NCI-H524 (cell line): ENCODE data around the gene TNS1.
A peak's percentile ranks its signal among the peaks of the same experiment; 100 is the strongest.

Experiments
- DNase-seq, 2 experiments: peaks; one replicate each; lab custom pipeline; 2025; lab: John Stamatoyannopoulos, UW

TNS1 gene

DNA sequence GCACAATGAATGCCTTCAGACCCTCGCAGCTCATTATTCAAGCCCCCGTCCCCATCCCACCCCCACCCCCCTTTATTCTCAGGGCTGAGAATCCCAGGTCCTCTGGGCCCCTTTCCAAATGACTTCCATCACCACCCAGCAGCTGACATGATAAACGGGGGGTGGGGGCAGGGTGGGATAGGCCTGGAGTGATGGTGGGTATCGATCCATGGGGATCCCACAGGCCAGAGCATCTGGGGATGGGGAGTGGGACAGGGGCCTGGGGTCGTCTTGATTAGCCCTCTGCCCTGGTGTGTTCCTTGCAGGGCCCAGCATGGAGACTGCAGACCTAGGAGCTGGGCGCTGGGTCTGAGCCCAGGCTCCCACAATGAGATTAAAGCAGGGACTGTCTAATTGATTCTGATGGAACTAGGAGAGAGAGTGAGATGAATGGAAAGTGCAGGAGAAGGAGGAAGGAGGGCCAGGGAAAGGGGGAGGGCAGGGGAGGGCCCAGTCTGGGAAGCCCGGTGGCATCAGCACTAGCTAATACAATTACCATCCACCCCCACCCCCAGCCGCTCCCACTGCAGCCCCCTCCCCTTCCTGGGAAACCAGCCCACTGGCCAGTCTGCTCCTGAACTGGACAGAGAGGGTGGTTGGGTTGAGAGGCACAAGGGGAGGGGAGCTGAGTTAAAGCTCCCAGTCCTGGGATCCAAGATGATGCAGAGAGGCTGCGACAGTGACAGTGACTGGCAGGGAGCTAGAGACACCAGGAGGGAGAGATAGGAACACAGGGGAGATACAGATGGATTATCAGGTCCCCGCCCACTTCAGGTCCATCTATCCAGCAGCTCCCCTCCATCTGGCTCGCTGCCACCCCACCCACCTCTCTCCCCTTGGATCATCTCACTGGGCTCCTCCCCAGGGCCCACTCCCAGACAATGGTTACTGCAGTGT is 13.1 kb upstream of the TNS1 start:
- DNase-seq: peak in 1 of 2 experiments; percentile 57

DNA sequence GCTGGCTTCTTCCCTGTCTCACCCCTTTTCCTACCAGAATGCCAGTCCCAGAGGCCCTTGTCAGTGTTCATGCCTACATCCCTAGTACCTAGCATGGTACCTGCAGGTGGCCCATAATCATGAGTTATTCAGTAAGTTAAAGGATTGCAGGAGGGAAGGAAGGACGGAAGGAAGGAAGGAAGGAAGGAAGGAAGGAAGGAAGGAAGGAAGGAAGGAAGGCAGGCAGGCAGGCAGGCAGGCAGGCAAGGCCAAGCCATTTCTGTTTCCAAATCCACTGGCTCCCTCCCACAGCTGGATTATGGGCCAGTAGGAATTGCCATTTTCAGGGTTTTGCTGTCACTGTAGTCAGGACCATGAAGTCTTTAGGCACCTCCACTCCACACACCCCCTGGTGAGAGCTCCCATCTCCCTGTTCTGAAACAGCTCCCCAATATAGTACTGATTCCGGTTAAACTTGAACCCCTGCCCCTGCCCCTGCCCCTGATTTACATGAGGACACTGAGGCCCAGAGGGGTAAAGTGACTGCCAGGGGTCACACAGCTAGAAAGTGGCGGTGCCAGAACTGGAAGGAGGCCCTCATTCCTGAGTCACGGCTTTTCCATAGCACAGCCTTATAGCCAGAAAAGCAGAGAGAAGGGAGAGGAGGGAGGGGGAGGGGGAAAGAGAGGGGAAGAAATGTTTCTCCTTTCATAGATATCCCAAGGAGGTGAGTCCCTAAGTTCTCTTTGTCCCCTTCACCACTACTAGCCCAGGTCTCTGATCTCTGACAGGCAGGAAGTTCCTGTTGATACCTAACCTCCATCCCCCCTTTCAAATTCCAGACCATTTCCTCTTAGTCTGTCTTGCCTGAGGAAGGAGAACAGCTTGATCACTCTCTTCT is 12.2 kb upstream of the TNS1 start:
- DNase-seq: no peak

DNA sequence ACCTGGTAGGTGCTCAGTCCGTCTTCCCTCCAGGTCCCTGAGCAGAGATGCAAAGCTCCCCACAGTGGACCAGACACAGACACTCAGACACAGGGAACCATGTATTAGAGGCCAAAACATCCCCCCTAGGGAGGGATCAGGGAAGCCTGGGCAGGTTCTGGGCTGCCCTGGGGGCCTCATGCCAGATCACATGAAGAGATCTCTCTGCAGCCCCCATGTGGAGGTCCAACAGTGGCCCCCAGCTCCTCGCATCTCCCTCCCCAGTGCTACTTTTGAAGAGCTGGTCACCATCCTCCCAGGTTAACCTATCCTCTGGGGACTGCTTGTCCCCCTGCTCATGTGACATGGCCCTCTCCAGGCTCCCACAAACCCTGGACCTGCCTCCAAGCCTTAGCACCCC is 10.5 kb upstream of the TNS1 start:
- no peak for DNase-seq

DNA sequence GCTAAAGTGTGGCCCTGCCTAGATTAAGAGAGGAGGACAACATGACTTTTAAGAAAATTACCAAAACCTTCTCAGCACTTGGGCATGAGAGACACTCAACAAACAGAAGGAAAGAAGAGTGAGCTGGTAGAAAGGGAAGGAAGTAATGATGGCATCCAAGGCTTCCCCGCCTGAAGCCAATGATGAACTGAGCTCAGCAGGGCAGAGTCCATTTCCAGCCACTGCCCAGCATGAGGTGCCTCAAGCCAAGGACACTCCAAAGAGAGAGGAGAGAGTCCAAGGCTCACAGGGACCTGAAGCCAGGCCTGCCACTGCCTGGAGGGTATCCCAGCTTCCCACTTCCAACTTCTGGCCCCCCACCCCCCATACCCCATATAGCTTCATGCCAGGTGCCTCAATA is 9.5 kb upstream of the TNS1 start:
- DNase-seq: no peak

DNA sequence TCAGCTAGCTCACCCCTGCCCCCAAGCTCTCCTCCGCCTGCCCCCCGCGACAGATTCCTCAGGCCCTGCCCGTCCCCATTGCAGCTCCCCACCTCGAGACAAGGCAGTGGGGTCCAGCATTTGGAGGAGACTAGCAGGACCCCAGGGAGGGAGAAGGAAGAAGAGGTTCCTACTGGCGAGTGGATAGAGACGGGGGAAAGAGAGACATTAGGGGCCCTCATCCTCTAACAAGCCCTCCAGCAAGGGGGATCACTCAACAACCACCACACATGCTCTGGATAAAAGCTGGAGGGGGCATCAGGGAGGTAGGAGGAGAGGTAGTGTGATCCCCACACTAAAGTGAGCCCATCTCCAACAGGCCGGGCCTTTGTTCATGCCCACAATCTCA is 8.9 kb upstream of the TNS1 start:
- no peak for DNase-seq

DNA sequence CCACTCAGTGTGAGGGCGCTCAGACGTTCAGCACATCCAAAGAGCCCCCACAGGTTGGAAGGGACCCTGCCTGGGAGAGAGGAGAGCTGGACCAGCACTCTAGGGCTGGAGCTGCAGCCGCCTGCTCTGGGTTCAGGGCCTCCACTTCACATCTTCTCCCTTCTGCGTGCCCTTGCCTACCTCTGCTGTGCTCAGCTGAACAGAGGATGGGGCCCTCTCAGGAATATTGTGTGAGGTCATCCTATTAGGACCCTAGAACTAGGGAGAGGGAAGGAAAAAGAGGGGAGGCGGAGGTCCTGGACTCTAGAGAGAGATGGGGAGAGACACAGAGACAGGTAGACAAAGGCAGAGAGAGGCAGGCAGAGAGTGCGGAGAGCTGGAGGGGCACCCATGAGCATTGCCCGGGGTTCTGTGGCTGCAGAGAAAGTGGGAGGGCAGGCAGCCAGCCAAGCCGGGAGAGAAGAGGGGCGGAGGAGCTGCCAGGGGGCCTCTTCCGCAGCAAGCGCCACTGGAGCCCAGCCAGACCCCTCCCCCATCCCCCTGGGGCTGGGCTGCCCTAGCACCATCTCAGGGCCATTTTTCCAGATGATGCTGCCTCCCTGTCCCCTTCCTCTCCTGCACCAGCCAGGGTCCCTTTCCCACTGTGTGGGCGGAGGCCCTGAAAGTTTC is 8.3 kb upstream of the TNS1 start:
- peak in 1 of 2 experiments; percentile 2 for DNase-seq

DNA sequence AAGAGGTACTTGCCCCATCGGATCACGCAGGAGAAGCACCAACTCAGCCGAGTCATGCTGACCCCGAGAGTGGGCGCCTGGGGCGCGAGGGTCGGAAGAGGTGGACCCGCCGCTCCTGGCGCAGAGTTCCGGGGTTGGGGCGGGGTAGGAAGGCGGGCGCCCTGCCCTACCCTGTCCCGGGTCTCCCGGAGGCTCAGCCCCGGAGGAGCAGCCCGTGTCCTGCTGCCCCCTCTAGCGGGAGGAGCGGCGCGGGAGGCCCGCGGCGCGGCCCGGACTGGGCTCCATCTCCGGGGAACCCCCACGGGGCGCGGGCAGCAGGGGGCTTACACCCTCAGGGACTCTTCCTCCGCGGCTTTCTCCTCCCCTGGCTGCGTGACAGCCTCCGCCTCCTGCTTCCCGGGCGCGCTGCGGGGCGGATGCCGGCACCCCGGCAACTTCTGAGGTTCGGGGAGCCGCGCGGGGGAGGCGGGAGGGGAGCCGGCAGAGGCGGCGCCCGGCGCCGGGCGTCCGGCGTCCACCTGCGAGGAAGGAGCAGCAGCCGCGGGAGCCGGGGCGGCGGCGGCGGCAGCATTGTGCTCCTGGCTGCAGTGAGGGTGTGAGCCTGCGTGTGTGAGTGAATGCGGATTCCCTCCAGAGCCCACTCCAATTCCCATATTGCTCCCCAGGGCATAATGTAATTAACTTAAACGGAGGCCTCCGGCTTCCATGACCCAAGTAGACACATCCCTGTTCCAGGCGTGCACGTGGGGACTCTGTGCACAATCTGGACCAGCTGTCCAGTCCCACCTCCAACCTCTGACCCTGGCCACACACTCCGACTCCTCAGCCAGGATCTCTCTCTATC is 7.6 kb upstream of the TNS1 start:
- peak; percentile 10 to 58 for DNase-seq

DNA sequence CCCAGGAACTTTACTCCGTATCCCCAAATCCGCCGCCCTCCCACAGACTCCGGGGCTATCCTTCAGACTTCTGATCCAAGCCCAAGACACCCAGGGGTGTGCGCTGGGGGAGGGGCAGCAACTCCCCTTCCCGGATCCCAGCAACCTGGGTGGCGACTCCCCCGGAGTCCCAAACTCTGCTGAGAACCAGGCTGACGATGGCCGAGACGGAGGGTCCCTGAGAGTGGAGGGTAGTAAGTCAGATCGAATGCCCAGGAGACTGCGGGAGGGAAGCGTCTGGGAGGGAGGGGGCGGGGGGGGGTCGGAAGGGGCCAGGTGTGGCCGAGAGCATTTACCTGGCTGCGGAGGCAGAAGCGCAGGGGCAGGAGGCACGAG is 7.0 kb upstream of the TNS1 start:
- peak in 1 of 2 experiments; percentile 2 for DNase-seq

DNA sequence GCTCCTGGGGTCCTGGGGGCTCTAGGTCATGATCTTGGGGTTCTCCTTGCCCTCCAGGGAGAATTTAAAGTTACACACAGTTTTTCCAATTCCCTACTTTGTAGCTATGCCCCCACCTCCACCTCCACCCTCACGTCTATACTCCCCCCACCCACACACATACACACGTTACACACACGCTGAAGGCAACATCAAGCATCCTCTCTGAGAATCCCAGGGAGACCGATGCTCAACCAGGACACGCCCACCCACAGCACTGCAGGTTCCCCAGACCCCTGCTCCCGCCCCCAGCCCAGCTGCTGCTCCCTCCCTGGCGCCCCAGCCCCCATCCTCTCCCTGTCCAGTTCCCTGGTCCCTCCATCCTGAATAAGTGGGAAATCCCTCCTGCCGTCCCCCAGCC is 6.4 kb upstream of the TNS1 start:
- peak in 1 of 2 experiments; percentile 15 for DNase-seq

DNA sequence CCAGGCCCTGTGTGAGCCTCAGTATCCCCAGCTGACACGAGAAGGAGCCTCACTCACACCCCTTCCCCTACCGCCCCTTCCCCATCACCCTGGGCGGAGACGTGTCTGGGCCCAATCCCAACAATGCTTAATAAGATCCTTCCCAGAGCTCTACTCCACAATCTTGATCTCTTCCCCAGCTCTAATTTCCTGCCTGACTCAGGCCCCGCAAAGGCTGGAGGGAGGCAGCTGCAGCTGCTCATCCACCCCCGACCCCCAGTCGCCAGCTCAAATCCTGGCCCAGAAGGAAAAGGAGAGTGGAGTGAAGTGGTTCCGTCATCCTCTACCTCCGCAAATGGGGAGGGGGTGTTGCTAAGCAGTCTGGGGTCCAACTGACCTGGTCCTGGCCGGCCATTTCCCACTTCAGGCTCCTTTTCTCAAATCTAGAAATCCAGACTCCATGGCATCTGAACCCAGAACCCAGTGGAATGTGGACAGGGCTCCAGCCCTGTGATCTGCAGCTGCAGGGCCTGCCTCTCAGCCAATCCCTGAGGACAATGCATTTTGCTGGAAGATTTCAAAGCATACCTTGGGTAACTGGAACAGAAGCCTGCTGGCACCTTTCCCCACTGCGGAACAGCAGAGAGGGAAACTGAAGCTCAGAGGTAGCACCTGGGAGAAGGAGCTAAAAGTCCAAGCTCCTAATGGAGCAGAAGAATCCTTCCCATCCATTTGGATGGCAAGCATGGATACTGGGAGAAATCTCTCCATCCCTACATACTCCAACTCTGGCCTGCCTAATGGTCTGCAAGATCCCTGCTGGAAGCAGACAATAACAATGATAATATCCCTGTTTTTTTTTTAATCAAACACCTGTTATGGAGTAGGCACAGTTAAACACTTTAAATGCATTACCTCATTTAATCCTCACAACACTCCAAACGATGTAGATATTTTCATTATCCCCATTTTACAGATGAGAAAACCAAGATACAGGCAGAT is 5.6 kb upstream of the TNS1 start:
- no peak for DNase-seq

DNA sequence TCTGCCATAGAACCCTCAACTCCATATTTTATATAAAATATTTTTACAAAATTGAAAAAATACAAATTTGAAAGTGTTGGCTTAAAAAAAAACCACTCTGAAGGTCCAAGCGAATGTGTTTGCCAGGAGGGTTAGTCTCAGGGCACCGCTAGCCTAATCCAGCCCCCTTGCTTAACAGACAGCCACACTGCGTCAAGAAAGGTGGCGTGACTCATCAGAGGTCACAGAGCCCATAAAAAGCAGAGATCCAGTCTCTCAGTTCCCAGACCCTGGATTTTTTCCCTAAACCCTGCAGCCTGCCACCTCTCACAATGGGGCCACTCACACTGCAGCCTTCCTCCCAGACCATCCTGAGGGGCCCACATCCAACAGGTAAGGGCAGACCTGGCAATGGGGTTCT is 3.9 kb upstream of the TNS1 start:
- no peak for DNase-seq

DNA sequence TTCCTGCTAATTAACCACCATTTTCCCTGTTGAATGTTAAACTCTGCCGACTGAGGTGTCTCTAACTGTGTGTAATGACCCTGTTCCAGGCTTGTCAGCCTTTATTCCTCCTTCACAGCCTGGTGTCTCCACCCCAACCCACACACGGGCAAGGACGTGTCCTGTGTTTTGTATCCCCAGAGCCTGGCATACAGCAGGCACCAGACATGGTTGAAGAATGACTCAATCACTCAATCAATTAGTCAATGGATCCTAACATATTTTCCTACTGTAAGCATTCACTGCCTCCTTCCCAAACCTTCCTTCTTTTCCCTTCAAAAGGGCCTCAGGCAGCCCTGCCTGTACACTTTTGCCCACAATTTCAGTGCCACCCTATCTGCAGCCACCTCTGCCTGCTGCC is 2.7 kb upstream of the TNS1 start:
- no peak for DNase-seq

DNA sequence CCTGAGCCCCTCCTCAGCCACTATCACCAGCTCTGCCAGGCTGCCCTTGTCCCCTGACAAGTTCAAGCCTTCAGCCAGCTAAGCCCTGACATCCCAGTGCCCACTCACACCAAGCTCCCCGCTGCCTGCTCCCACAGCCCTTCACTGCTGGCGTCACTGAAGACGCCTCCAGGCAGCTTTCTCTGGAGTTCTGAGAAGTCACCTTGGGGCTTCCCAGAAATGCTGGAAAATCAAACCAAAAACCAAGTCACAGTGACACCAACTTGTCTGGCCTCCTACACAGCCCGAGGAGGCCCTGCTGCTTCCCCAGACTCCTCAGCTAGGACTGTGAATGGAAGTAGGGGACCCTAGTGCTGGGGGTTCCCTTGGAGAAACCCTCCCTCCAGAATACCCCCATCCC is 2.2 kb upstream of the TNS1 start:
- DNase-seq: no peak

DNA sequence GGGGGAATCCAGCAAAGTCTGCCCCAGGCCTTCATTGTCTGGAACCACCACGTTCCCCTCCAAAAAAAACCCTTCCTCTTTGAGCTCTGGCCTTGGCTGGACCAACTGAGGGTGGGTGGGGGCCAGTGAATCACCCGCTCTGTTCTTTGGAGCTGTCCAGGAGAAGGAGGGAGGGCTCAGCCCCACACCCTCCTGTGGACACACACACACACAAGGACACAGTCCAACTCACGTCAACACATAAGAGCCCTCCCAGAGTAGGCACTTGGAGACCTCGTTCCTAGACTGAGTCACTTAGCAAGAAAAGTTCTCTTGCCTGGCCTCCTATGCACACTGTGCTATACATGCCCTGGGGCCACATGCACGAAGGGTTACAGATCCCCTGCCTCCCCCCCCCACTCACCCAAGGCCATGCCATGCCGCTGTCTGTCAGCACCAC is 1.2 kb upstream of the TNS1 start:
- DNase-seq: no peak

DNA sequence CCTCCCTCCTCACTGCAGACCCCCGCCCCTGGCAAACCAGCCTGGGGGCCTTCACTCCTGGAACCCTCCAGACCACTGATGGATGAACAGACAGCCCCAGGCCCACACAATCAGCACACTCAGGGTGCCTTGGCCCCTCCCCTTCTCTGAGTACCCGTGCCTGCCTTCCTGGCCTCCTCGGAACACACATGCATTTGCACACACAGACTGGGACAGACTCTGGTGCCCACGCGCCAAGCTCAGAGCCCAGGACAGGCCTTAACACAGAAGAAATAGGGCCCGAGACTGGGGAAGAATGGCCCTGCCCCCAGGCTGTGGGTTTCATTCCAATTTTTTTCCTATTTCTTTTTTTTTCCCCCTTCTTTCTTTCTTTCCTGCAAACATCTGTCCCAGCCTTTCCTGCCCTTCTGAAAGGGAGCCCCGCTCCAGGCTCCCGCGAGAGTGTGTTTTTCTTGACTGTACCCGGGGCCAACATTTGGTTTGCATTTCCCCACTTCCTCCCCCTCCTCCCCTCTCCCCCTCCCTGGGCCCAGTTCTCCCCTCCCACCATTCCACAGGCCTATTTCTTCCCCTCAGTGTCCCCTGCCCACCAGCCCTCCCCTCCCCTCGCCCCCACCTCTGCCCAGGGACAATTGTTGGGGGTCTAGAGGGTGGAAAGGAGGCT is 618 bp upstream of the TNS1 start:
- no peak for DNase-seq

DNA sequence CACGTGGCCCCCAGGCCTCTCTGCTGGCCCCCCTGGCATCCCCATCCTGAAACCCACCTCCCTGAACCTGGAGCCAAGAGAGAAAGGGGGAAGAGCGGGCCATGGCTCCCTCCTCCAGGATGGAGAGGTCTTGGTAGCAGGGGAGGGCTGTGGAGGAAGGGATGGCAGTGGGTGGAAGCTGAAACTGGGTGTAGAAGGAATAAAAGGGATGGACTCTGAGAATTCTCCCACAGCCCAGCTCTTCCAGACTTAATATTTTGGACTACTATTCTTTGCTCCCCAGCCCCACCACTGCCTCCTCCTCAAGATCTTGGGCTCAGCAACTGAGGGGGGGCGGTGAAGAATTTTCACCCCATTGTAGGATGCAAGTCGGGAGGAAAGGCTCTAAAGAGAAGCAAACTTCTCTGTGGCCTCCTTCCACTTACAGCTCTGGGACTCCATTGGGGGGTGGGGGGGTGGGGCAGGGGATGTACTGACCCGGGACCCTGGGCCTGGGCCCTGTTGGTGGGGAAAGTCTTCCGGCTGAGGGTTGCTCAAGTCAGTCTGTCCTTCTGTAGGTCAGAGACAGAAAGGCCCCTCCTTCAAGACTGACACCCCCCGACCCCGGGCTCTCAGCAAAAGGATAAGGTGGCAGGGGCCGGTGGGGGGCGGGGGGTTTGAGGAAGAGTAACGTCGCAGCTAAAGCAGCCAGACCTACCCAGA is 501 bp downstream of the TNS1 start:
- DNase-seq: no peak

DNA sequence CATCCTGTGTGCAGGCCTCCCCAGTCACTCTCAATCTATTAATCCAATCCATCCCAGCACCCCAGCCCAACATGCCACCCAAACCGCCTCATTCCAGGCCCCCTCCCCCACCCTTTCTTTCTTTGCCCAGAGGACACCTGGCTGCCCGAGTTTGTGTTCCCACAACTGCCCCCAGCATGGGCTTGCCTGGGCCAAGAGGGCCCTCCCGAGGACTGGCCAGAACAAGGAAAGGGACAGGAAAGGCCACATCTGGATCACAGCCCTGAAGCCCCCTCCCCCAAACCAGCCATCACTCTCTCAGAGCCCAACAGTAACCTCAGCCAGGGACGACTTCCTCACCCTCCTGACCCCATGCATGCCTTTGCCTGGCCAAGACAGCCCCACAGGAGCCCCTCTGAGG is 1.2 kb downstream of the TNS1 start:
- no peak for DNase-seq

DNA sequence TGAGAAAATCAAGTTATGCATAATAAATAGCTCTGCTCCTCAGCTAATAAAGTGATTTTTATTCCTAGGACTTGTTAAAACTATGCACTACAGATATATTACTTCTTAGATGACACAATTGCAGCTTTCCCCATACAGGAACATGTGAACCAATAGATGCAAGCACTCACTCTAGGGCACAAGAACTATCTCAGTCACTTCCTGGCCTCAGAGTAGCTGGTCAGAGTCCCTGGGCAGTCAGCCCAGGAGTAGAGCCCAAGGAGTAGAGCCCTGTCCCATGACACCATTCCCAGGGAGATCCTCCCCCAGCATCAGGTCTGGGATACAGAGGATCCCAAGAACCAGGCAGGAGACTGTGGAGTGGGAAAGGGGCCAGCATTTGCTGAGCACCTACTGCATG is 2.7 kb downstream of the TNS1 start:
- no peak for DNase-seq

DNA sequence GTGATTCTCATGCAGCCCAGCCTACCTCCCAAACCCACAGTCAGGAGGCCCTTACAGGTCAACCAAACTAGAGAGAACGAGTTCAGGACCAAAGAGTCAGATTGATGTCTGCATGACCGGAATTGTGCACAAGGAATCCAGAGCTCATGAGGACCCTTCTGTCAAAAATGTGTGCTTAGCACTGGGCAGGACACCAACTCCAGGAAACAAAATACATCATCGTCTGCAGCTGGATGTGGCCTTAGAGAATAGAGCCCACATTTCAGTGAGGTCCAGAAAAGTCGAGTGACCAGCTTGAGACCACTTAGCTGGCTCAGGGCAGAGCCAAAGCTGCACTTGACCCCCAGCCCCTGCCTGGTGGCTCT is 3.2 kb downstream of the TNS1 start:
- no peak for DNase-seq
